Measurements from ENCODE around the gene BFSP2. TPM values are rescaled to one million over a fixed set of nuclear protein-coding genes. Genes with fewer than 3 reads are reported as not detected.
"Not testable (repeated sequence)": the region's sequence is repeated elsewhere in the genome, so short reads cannot be mapped to it uniquely, and the experiment has no call there.

Gene BFSP2
- total RNA-seq, 1 donor from 2014 or later, result not detected

DNA sequence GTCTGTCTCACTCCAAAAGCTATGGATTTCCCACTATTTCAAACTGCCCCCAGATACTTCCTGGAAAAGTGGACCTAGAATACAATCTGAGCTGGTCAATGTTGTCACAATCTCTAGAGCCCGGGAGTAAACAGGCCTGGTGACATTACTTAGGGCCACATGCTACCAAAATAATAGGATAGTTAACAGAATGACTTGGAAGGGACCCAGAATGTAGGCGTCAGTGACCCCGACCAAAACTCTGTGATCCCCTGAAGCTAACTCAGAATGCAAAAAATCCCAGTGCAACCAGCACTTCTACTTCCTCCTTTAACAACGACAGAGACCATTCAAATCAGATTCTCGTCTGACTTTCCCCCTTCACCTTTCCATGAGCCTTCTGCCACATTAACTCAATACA is 122.1 kb downstream of the BFSP2 start:
- no peak for DNase-seq

DNA sequence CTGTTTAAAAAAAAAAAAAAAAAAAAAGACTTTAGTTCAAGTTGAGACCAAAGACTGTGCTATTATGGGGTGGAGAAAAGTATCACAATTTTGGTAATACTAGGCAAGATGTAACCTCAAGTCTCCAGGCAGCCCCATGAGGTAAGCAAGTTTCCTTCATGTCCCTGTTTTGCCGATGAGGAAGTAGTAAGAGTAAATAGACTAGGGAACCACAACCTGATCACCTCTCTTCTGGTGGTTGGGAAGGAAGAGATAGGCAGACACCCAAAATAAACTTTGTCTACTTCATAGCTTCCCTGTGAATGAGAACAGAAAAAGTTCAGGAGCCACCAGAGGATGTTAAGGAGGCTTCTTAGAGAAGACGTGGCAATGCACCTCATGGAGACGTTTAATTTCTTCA is 123.9 kb downstream of the BFSP2 start:
- DNase-seq, result not testable (repeated sequence)

Other genes with a start within 250 kb of the BFSP2 start
- gene CDV3, start 173.6 kb downstream of the BFSP2 start, total RNA-seq, result 177 TPM